ENCODE results near the gene ASB3.
A peak's percentile ranks its signal among the peaks of the same experiment; 100 is the strongest.
"Not testable (repeated sequence)": the region's sequence is repeated elsewhere in the genome, so short reads cannot be mapped to it uniquely, and the experiment has no call there.

Gene ASB3, protein sequence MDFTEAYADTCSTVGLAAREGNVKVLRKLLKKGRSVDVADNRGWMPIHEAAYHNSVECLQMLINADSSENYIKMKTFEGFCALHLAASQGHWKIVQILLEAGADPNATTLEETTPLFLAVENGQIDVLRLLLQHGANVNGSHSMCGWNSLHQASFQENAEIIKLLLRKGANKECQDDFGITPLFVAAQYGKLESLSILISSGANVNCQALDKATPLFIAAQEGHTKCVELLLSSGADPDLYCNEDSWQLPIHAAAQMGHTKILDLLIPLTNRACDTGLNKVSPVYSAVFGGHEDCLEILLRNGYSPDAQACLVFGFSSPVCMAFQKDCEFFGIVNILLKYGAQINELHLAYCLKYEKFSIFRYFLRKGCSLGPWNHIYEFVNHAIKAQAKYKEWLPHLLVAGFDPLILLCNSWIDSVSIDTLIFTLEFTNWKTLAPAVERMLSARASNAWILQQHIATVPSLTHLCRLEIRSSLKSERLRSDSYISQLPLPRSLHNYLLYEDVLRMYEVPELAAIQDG

GRCh38 chr2:53786705-53787613, at the start of gene ASB3, which contains the start of gene ERLEC1:
ASB3 (minus strand) TSS chr2:53786953; CDS start chr2:53765572, 21,381 bp downstream.
ERLEC1 (plus strand) TSS chr2:53787044; CDS start chr2:53787211, 167 bp downstream.
- DNase-seq = peak; percentile 83
- in situ Hi-C loops (cut with HindIII; ENCODE audit: low pct_ligation_motif_present, low sequenced_read_pairs) = no loop called here
- Histone ChIP-seq H3K27me3 (replicated peaks) (no peaks in the 10 kb centered on the region), H3K36me3 (replicated peaks) (no peaks in the 10 kb centered on the region), H3K27ac (peak within 1 kb of the TSS; percentile 84), H3K4me3 (ENCODE audit: low read depth, low read length) (peak within 1 kb of the TSS; percentile 70)
- TF ChIP-seq, protein P1, sequence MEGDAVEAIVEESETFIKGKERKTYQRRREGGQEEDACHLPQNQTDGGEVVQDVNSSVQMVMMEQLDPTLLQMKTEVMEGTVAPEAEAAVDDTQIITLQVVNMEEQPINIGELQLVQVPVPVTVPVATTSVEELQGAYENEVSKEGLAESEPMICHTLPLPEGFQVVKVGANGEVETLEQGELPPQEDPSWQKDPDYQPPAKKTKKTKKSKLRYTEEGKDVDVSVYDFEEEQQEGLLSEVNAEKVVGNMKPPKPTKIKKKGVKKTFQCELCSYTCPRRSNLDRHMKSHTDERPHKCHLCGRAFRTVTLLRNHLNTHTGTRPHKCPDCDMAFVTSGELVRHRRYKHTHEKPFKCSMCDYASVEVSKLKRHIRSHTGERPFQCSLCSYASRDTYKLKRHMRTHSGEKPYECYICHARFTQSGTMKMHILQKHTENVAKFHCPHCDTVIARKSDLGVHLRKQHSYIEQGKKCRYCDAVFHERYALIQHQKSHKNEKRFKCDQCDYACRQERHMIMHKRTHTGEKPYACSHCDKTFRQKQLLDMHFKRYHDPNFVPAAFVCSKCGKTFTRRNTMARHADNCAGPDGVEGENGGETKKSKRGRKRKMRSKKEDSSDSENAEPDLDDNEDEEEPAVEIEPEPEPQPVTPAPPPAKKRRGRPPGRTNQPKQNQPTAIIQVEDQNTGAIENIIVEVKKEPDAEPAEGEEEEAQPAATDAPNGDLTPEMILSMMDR (IDR thresholded peaks at IDR 0.05; ENCODE audit: low read depth, low read length, missing control alignments) = peak; percentile 15

GRCh38 chr2:53829980-53830290, 43.2 kb upstream of the ASB3 start:
- in situ Hi-C loops (cut with HindIII; ENCODE audit: low pct_ligation_motif_present, low sequenced_read_pairs); H3K27me3 ChIP-seq (replicated peaks); H3K27ac ChIP-seq; H3K4me3 ChIP-seq (ENCODE audit: low read depth, low read length); DNase-seq; H3K36me3 ChIP-seq (replicated peaks): not testable (repeated sequence)

- TF ChIP-seq, protein P1 (IDR thresholded peaks at IDR 0.05; ENCODE audit: low read depth, low read length, missing control alignments) = no peak
- Histone ChIP-seq H3K27me3 (replicated peaks) (no peaks in the 10 kb centered on the region), H3K4me3 (ENCODE audit: low read depth, low read length) (no peak overlapping the region), H3K36me3 (replicated peaks) (no peaks in the 10 kb centered on the region), H3K27ac (no peak overlapping the region)
- no peak for DNase-seq
- in situ Hi-C loops (cut with HindIII; ENCODE audit: low pct_ligation_motif_present, low sequenced_read_pairs) = no loop called here
These were observed 42.7 kb upstream of the ASB3 start for GRCh38 chr2:53829273-53829979.

DNA sequence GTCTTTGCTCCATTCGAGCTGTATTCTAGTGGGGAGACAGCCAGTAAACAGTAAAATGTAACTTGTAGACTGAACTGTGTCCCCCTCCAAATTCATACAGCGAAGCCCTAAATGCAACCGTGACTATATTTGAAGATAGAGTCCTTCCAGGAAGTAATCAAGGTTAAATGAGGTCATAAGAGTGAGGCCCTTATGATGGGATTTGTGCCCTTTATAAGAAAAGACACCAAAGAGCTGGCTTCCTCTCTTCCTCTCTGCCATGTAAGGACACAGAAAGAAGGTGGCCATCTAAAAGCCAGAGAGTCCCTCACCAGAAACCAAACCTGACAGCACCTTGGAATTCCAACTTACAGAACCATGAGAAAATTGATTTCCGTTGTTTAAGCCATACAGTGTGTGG, 41.6 kb upstream of the ASB3 start:
- TF ChIP-seq, protein P1 (IDR thresholded peaks at IDR 0.05; ENCODE audit: low read depth, low read length, missing control alignments) = no peak
- Histone ChIP-seq H3K4me3 (ENCODE audit: low read depth, low read length) (no peak overlapping the region), H3K27ac (no peak overlapping the region), H3K27me3 (replicated peaks) (no peaks in the 10 kb centered on the region), H3K36me3 (replicated peaks) (no peaks in the 10 kb centered on the region)
- no peak for DNase-seq
- in situ Hi-C loops (cut with HindIII; ENCODE audit: low pct_ligation_motif_present, low sequenced_read_pairs) = no loop called here

GRCh38 chr2:53827398-53828175, 40.8 kb upstream of the ASB3 start:
- Histone ChIP-seq H3K27ac (no peak overlapping the region), H3K27me3 (replicated peaks) (no peaks in the 10 kb centered on the region), H3K4me3 (ENCODE audit: low read depth, low read length) (no peak overlapping the region), H3K36me3 (replicated peaks) (no peaks in the 10 kb centered on the region)
- no peak for DNase-seq
- TF ChIP-seq, protein P1 (IDR thresholded peaks at IDR 0.05; ENCODE audit: low read depth, low read length, missing control alignments) = no peak
- in situ Hi-C loops (cut with HindIII; ENCODE audit: low pct_ligation_motif_present, low sequenced_read_pairs) = no loop called here

Measured in brain microvascular endothelial cell (primary cell).